A549 (cell line): Measurements from ENCODE around the gene NADK. TPM values are rescaled to one million over a fixed set of nuclear protein-coding genes. Genes with fewer than 3 reads are reported as not detected.
"Not testable (repeated sequence)": the region's sequence is repeated elsewhere in the genome, so short reads cannot be mapped to it uniquely, and the experiment has no call there.

Experiments
- ATAC-seq, 2 experiments: fragments of 200-7000 bp in 1 of 2; fragments of >200 bp in 1 of 2; cut with Nextera tagmentation in 1 of 2; cut with Tn5 transposase in 1 of 2; 3 replicates each; pipeline versions ENCODE4 v1.8.0 to v1.9.1; 2018 to 2020; ENCODE audit warnings: mild to moderate bottlenecking in 1 of 2, moderate library complexity in 1 of 2
- CTCF ChIA-PET: fragments of 300-600 bp; sonication (Branson Sonifier 250); formaldehyde crosslinking; extraction: SDS; loops from one replicate; lab custom pipeline; 2021; ENCODE audit warnings: antibody characterized with exemption, inconsistent platforms; lab: Yijun Ruan, JAX
- POLR2A ChIA-PET: fragments of 350-600 bp; formaldehyde crosslinking; extraction: SDS; loops from one replicate; lab custom pipeline; 2021; ENCODE audit warnings: antibody characterized with exemption, inconsistent platforms; lab: Yijun Ruan, JAX
- DNase-seq, 2 experiments: peaks; one replicate each; pipeline versions ENCODE4 v3.0.0 to v3.0.0-alpha.2; 2011 to 2016; ENCODE audit warnings: low read depth in 1 of 2, low spot score in 1 of 2
- FAIRE-seq: peaks from 2 replicates; lab custom pipeline; 2011; peaks lifted over from hg19 to GRCh38; lab: Jason Lieb, UNC
- H3K27ac ChIP-seq, 2 experiments: fragments of >200 bp; sonication (Bioruptor Twin); formaldehyde crosslinking; 3 replicates each; pipeline ENCODE4 v1.5.1; 2016 to 2017
- H3K4me1 ChIP-seq: fragments of >200 bp; sonication (Bioruptor Twin); formaldehyde crosslinking; 3 replicates; pipeline ENCODE4 v1.6.1; 2016
- H3K4me2 ChIP-seq: fragments of >200 bp; sonication (Bioruptor Twin); formaldehyde crosslinking; 3 replicates; pipeline ENCODE4 v1.6.1; 2016
- H3K4me3 ChIP-seq: fragments of >200 bp; sonication (Bioruptor Twin); formaldehyde crosslinking; 3 replicates; pipeline ENCODE4 v1.5.1; 2016
- H3K9me3 ChIP-seq: fragments of >200 bp; sonication (Bioruptor Twin); formaldehyde crosslinking; 3 replicates; pipeline ENCODE4 v1.6.1; 2016
- FOSL2 ChIP-seq, 2 experiments: fragments of 450-650 bp in 1 of 2; fragments of >200 bp in 1 of 2; sonication (Bioruptor Twin) in 1 of 2; formaldehyde crosslinking; IDR thresholded peaks; 2 replicates each; pipeline versions ENCODE4 v1.5.0 to v1.6.1; 2016 to 2020; ENCODE audit warnings: mild to moderate bottlenecking in 1 of 2, moderate library complexity in 1 of 2
- GATA3 ChIP-seq: IDR thresholded peaks from 2 replicates; pipeline ENCODE4 v1.6.1; 2012; ENCODE audit warnings: borderline replicate concordance
- JUN ChIP-seq, 2 experiments: fragments of >200 bp; sonication (Bioruptor Twin); formaldehyde crosslinking; IDR thresholded peaks; 2 replicates in 1 of 2; 3 replicates in 1 of 2; pipeline ENCODE4 v1.6.1; 2016 to 2017
- KDM5A ChIP-seq: fragments of 200-600 bp; sonication (generic); IDR thresholded peaks from 2 replicates; pipeline ENCODE4 v1.6.1; 2016; ENCODE audit warnings: antibody characterized with exemption, mild to moderate bottlenecking
- ZC3H11A ChIP-seq: fragments of 450-650 bp; IDR thresholded peaks from 2 replicates; pipeline ENCODE4 v1.6.1; 2014; ENCODE audit warnings: antibody characterized with exemption, mild to moderate bottlenecking
- WGBS: methylation state at CpG from one replicate; pipeline ENCODE4 v1.1.6; 2017; ENCODE audit errors: missing lambda C conversion rate; 5-methylcytosine and 5-hydroxymethylcytosine counted together
- polyA plus RNA-seq, 4 experiments: library from polyadenylated mRNA; depleted of rRNA in 3 of 4; stranded (reverse); fragments of >200 nt; fragmentation: RNase III in 1 of 4; extraction: RNeasy Plus Mini Kit Qiagen cat#74134 plus additional on column Dnase treatment in 1 of 4; gene quantifications; 2 replicates in 3 of 4; 3 replicates in 1 of 4; pipeline ENCODE4 v1.2.3, GENCODE V29; 2011 to 2017
- TF ChIP-seq, protein P1 (sequence below): fragments of >200 bp; sonication (Bioruptor Twin); formaldehyde crosslinking; IDR thresholded peaks from 3 replicates; pipeline ENCODE4 v1.5.1; 2016
- TF ChIP-seq, protein P2 (sequence below): fragments of 200-600 bp; sonication (generic); IDR thresholded peaks from 2 replicates; pipeline ENCODE4 v1.6.1; 2016; ENCODE audit warnings: antibody characterized with exemption, mild to moderate bottlenecking, moderate library complexity
- TF ChIP-seq, protein P3 (sequence below): IDR thresholded peaks from 2 replicates; pipeline ENCODE4 v1.6.1; 2012
- TF ChIP-seq, protein P4 (sequence below): IDR thresholded peaks from 2 replicates; pipeline ENCODE4 v1.6.1; 2012

NADK gene
- polyA plus RNA-seq, 2 of the 4 experiments (the other 2 are of a cell fraction), result 35.8 to 38.4 TPM

DNA sequence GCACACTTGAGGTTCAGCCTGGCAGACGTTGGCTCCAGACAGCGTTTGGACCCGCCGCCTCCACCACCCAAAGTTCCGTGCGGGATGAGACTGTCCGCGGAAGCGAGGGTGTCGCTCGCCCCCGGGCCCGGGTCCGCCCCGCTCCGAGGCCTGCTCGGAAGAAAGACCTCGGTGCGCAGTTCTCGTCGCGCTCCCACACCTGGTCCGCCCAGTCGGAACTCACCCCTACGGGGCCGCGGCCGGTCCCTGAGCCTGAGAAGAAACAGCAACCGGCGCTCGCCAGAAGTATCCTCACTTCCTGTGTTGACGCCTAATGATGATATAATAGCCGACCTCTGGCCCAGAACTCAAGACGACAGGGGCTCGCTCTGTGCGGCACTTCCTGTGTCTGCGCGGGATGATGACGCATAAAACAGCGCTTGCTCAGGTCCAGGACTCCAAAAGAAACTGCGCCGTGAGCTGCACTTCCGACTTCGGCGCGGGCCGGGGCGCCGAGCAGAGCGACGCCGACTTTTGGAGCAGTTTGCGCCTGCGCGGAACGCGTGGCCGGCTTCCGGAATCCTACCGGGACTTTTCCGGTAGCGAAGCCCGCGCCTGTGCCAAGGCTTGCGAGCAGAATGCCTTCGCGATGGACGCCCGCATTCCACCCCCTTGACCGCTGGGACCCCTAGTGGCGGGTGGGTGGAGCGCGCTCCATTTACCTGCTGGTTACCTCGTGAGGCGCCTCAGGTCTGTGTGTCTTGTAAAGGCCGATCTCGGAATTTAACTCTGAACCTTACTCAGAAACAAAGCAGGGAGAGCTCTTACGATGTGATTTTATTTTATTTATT is 54.0 kb downstream of the NADK start, which contains the start of gene CDK11A:
Gene CDK11A (minus strand): TSS at position 323 of the 830 bp plus-strand sequence. CDS start 1,539 bp downstream, outside the sequence.
- CTCF ChIA-PET, result interaction anchor here (1.0 kb wide), 1 partner anchor 45 kb away, joined by 4 read pairs; no protein-coding TSS in a partner anchor
- H3K4me1 ChIP-seq; POLR2A ChIA-PET; H3K9me3 ChIP-seq; FAIRE-seq; TF ChIP-seq FOSL2 (IDR thresholded peaks at IDR 0.05): not testable (repeated sequence)
- ATAC-seq, result peak; percentile 94 to 97
- Histone ChIP-seq H3K4me2 (peak within 1 kb of the TSS; percentile 57), H3K27ac (peak within 1 kb of the TSS; percentile 82 to 87), H3K4me3 (peak within 1 kb of the TSS; percentile 66)
- DNase-seq, result peak; percentile 80 to 99
- TF ChIP-seq, protein P1, sequence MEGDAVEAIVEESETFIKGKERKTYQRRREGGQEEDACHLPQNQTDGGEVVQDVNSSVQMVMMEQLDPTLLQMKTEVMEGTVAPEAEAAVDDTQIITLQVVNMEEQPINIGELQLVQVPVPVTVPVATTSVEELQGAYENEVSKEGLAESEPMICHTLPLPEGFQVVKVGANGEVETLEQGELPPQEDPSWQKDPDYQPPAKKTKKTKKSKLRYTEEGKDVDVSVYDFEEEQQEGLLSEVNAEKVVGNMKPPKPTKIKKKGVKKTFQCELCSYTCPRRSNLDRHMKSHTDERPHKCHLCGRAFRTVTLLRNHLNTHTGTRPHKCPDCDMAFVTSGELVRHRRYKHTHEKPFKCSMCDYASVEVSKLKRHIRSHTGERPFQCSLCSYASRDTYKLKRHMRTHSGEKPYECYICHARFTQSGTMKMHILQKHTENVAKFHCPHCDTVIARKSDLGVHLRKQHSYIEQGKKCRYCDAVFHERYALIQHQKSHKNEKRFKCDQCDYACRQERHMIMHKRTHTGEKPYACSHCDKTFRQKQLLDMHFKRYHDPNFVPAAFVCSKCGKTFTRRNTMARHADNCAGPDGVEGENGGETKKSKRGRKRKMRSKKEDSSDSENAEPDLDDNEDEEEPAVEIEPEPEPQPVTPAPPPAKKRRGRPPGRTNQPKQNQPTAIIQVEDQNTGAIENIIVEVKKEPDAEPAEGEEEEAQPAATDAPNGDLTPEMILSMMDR, result 0 out of 3 replicates have a peak, but pooled peaks have one; percentile 12
- TF ChIP-seq, protein P2, sequence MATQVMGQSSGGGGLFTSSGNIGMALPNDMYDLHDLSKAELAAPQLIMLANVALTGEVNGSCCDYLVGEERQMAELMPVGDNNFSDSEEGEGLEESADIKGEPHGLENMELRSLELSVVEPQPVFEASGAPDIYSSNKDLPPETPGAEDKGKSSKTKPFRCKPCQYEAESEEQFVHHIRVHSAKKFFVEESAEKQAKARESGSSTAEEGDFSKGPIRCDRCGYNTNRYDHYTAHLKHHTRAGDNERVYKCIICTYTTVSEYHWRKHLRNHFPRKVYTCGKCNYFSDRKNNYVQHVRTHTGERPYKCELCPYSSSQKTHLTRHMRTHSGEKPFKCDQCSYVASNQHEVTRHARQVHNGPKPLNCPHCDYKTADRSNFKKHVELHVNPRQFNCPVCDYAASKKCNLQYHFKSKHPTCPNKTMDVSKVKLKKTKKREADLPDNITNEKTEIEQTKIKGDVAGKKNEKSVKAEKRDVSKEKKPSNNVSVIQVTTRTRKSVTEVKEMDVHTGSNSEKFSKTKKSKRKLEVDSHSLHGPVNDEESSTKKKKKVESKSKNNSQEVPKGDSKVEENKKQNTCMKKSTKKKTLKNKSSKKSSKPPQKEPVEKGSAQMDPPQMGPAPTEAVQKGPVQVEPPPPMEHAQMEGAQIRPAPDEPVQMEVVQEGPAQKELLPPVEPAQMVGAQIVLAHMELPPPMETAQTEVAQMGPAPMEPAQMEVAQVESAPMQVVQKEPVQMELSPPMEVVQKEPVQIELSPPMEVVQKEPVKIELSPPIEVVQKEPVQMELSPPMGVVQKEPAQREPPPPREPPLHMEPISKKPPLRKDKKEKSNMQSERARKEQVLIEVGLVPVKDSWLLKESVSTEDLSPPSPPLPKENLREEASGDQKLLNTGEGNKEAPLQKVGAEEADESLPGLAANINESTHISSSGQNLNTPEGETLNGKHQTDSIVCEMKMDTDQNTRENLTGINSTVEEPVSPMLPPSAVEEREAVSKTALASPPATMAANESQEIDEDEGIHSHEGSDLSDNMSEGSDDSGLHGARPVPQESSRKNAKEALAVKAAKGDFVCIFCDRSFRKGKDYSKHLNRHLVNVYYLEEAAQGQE, result 0 out of 2 replicates have a peak, but pooled peaks have one; percentile 12
- peak; percentile 28; the same call in 1 of the 2 replicates for TF ChIP-seq FOSL2 (CRISPR knock-in tag; IDR thresholded peaks at IDR 0.05)
- 0 out of 5 replicates have a peak, but pooled peaks of 1 of the 2 experiments have one; percentile 32 for TF ChIP-seq JUN (IDR thresholded peaks at IDR 0.05)
- TF ChIP-seq KDM5A, result peak; percentile 65
- TF ChIP-seq, protein P3, sequence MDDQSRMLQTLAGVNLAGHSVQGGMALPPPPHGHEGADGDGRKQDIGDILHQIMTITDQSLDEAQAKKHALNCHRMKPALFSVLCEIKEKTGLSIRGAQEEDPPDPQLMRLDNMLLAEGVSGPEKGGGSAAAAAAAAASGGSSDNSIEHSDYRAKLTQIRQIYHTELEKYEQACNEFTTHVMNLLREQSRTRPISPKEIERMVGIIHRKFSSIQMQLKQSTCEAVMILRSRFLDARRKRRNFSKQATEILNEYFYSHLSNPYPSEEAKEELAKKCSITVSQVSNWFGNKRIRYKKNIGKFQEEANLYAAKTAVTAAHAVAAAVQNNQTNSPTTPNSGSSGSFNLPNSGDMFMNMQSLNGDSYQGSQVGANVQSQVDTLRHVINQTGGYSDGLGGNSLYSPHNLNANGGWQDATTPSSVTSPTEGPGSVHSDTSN, result 0 out of 2 replicates have a peak, but pooled peaks have one; percentile 41
- TF ChIP-seq, protein P4, sequence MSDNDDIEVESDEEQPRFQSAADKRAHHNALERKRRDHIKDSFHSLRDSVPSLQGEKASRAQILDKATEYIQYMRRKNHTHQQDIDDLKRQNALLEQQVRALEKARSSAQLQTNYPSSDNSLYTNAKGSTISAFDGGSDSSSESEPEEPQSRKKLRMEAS, result peak; percentile 47; the same call in 1 of the 2 replicates
- WGBS, result 3% methylated on average over 7 of the region's 78 CpGs

DNA sequence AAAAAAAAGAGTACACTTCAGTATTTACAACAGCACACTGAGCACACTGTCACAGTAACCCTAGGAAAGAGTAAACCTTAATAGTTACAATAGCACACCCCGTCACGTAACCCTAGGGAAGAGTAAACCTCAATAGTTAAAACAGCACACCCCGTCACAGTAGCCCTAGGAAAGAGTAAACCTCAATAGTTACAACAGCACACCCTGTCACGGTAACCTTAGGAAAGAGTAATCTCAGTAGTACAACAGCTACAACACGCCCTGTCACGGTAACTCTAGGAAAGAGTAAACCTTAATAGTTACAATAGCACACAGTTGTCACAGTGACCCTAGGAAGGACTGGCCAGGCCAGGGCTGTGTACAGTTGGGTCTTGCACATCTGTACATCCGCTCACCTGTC is 57.1 kb downstream of the NADK start:
- H3K4me1 ChIP-seq, result no peaks in the 10 kb centered on the region
- TF ChIP-seq, protein P1, result no peak
- TF ChIP-seq ZC3H11A (no peak), GATA3 (no peak), FOSL2 (IDR thresholded peaks at IDR 0.05) (no peak), FOSL2 (CRISPR knock-in tag; IDR thresholded peaks at IDR 0.05) (no peak)
- TF ChIP-seq, all 56 proteins: peak for 0
- no peak for FAIRE-seq
- 86% methylated on average over 7 of the region's 7 CpGs for WGBS
- Histone ChIP-seq H3K27ac (no peak overlapping the region), H3K4me3 (no peak overlapping the region), H3K4me2 (no peak overlapping the region), H3K9me3 (no peaks in the 10 kb centered on the region)
- ATAC-seq, result no peak
- CTCF ChIA-PET, result interaction anchor here (1.3 kb wide), 1 partner anchor 185 kb away, joined by 5 read pairs; no protein-coding TSS in a partner anchor
- POLR2A ChIA-PET, result no interaction called here
- DNase-seq, result no peak

DNA sequence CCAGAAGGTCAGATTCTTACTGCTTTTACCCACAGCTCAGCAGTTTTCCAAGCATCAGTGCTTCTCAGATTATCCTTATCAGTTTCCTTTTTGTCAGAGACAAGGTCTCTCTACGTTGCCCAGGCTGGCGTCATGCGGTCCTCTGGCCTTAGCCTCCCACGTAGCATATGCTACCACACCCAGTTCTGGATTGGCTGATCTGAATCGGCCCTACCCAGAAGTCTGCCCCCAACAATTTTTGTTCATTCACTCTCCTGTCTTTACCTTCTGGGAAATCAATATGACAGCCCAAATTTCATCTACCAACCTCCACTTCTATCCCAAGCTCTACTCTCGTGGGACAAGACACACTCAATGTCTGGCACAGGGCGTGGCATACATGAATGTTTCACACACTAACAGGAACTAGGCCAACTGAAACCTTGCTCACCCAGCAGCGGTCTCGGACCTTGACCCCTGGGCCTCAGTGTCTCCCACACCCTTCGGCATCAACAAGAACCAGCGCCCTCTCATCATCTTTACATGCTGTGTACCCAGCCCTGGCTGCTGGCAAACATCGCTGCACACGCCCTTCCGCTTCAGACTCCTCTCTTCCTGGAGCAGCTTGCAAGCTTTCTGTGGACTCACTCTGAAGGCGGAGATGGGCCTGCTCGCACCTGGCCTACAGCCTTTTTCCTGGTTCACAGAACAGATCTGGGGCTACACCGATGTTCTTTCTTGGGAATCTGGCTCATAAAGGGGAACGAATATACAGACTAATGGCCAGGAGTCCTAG is 63.0 kb downstream of the NADK start:
- POLR2A ChIA-PET, FAIRE-seq: not testable (repeated sequence)
- 82% methylated on average over 10 of the region's 18 CpGs for WGBS

DNA sequence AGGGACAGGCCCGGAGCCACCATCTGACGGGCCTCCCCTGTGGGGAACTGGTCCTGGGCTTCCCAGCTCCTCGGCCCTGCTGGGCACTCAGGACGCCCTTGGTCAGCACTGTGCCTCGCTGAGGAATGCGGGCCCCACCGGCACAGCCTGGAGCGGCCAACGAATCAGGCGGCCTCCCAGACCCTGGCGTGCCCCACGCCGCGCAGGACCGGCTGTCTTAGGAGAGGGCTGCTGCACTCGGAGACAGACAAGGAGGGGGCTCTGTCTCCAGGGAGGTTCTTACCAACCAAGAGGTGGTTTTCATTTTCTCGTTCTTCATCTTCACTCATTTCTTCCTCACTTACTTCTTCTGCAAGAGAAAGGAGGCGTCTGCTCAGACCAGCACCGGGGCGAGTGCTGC is 70.4 kb downstream of the NADK start:
- DNase-seq, CTCF ChIA-PET, H3K9me3 ChIP-seq, H3K4me1 ChIP-seq, H3K27ac ChIP-seq, FAIRE-seq, ATAC-seq, POLR2A ChIA-PET, H3K4me2 ChIP-seq, H3K4me3 ChIP-seq: not testable (repeated sequence)
- WGBS, result no CpG with 5 or more reads among the region's 20 CpGs

More for the DNA sequence above, 63.0 kb downstream of the NADK start:
- CTCF ChIA-PET, H3K27ac ChIP-seq, ATAC-seq, H3K4me3 ChIP-seq, H3K4me1 ChIP-seq, H3K9me3 ChIP-seq, H3K4me2 ChIP-seq, DNase-seq: not testable (repeated sequence)

DNA sequence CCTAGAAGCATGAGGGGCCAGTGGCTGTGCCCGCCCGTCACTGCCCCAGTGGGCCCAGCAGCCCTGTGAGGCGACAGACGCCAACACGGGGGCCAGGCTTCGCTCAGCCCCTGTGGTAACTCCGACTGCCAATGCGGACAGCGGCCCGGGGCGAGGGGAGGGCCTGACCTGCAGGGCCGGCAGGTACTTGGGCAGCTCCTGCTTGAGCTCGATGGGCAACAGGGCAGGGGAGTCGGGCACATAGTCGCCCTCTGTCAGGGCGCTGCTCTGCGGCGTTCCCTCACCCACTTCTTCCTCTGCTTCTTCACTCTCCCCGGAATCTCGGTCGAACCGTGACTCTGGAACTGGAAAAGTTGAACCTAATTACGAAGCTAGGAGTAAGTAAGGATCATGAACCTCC is 71.0 kb downstream of the NADK start:
- 100% methylated on average over 6 of the region's 23 CpGs for WGBS
- ATAC-seq, H3K4me1 ChIP-seq, FAIRE-seq, H3K9me3 ChIP-seq, POLR2A ChIA-PET, H3K4me3 ChIP-seq, H3K4me2 ChIP-seq, CTCF ChIA-PET, H3K27ac ChIP-seq, DNase-seq: not testable (repeated sequence)
